GM19455 (cell line): ENCODE measurements around the gene MLH3.
"Not testable (repeated sequence)": the region's sequence is repeated elsewhere in the genome, so short reads cannot be mapped to it uniquely, and the experiment has no call there.

Source experiments
- ATAC-seq: cut with Tn5 transposase; IDR thresholded peaks from one replicate; pipeline ENCODE4 v1.9.1; 2021; ENCODE audit not compliant: unreplicated experiment

The MLH3 gene

GRCh38 chr14:75032939-75033338 is 18.3 kb downstream of the MLH3 start:
- no peak for ATAC-seq

GRCh38 chr14:75030147-75030546 is 21.1 kb downstream of the MLH3 start:
- ATAC-seq, result no peak

GRCh38 chr14:75025876-75026275 is 25.4 kb downstream of the MLH3 start:
- no peak for ATAC-seq

GRCh38 chr14:75025082-75025481 is 26.2 kb downstream of the MLH3 start:
- ATAC-seq, result no peak

GRCh38 chr14:75023108-75023507 is 28.2 kb downstream of the MLH3 start:
- ATAC-seq, result no peak

GRCh38 chr14:75022655-75023054 is 28.6 kb downstream of the MLH3 start:
- ATAC-seq, result no peak

GRCh38 chr14:75018694-75019093 is 32.6 kb downstream of the MLH3 start:
- no peak for ATAC-seq

GRCh38 chr14:75016815-75017214 is 34.5 kb downstream of the MLH3 start:
- no peak for ATAC-seq

GRCh38 chr14:75015496-75015895 is 35.8 kb downstream of the MLH3 start:
- no peak for ATAC-seq

GRCh38 chr14:75013290-75013689 is 38.0 kb downstream of the MLH3 start:
- no peak for ATAC-seq

- no peak for ATAC-seq
Observed at GRCh38 chr14:75011356-75011994, 39.8 kb downstream of the MLH3 start.

GRCh38 chr14:75010472-75011093 is 40.7 kb downstream of the MLH3 start:
- no peak for ATAC-seq

GRCh38 chr14:75009176-75009575 is 42.1 kb downstream of the MLH3 start:
- no peak for ATAC-seq

- ATAC-seq, result no peak
Observed at GRCh38 chr14:75005357-75005756, 45.9 kb downstream of the MLH3 start.

GRCh38 chr14:75003250-75004027 is 47.8 kb downstream of the MLH3 start:
- no peak for ATAC-seq

- ATAC-seq, result peak; percentile 97
Observed at GRCh38 chr14:75002392-75003249, 48.6 kb downstream of the MLH3 start, which contains the start of gene EIF2B2. TSS of gene EIF2B2 (plus strand) at chr14:75002921. CDS start at chr14:75002991, 70 bp downstream.

- ATAC-seq, result no peak
Observed at GRCh38 chr14:75001899-75002298, 49.4 kb downstream of the MLH3 start.

GRCh38 chr14:75001261-75001660 is 50.0 kb downstream of the MLH3 start:
- ATAC-seq, result no peak

GRCh38 chr14:74995781-74996180 is 55.5 kb downstream of the MLH3 start:
- not testable (repeated sequence) for ATAC-seq

GRCh38 chr14:74994182-74994581 is 57.1 kb downstream of the MLH3 start:
- not testable (repeated sequence) for ATAC-seq

- ATAC-seq, result no peak
Observed at GRCh38 chr14:74988993-74989392, 62.3 kb downstream of the MLH3 start.
